ENCODE data around the gene SPPL2C. TPM values are rescaled to one million over a fixed set of nuclear protein-coding genes. Genes with fewer than 3 reads are reported as not detected.

The SPPL2C gene
- total and polyA plus RNA-seq, 10 of the 15 experiments (the other 5 are each of a cell fraction or from before 2014, with no cell fraction given), result not detected

DNA sequence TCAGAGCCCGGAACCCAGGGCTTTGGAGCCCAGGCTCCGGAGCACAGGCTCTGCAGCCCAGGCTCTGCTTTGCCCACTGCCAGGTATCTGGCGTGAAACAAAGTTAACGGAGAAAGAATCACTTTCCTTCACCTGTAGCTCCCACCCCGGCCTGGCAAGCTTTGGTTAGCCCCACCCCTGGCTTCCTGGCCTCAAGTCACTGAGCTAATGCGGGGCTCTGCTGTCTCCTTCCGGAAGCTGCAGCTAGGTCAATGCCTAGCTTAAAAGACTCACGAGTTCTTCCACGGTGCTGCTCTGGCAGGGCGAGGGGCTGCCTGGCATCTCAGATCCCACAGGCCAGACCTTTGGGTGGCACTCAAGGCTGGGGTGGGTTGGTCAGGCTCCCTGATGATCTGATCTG, 21.1 kb upstream of the SPPL2C start (continued):
- TF ChIP-seq, protein P1, sequence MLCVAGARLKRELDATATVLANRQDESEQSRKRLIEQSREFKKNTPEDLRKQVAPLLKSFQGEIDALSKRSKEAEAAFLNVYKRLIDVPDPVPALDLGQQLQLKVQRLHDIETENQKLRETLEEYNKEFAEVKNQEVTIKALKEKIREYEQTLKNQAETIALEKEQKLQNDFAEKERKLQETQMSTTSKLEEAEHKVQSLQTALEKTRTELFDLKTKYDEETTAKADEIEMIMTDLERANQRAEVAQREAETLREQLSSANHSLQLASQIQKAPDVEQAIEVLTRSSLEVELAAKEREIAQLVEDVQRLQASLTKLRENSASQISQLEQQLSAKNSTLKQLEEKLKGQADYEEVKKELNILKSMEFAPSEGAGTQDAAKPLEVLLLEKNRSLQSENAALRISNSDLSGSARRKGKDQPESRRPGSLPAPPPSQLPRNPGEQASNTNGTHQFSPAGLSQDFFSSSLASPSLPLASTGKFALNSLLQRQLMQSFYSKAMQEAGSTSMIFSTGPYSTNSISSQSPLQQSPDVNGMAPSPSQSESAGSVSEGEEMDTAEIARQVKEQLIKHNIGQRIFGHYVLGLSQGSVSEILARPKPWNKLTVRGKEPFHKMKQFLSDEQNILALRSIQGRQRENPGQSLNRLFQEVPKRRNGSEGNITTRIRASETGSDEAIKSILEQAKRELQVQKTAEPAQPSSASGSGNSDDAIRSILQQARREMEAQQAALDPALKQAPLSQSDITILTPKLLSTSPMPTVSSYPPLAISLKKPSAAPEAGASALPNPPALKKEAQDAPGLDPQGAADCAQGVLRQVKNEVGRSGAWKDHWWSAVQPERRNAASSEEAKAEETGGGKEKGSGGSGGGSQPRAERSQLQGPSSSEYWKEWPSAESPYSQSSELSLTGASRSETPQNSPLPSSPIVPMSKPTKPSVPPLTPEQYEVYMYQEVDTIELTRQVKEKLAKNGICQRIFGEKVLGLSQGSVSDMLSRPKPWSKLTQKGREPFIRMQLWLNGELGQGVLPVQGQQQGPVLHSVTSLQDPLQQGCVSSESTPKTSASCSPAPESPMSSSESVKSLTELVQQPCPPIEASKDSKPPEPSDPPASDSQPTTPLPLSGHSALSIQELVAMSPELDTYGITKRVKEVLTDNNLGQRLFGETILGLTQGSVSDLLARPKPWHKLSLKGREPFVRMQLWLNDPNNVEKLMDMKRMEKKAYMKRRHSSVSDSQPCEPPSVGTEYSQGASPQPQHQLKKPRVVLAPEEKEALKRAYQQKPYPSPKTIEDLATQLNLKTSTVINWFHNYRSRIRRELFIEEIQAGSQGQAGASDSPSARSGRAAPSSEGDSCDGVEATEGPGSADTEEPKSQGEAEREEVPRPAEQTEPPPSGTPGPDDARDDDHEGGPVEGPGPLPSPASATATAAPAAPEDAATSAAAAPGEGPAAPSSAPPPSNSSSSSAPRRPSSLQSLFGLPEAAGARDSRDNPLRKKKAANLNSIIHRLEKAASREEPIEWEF (IDR thresholded peaks at IDR 0.05; ENCODE audit: insufficient replicate concordance, low read depth, low read length), result no peak
- TF ChIP-seq POLR2AphosphoS5 (IDR thresholded peaks at IDR 0.05; ENCODE audit: low read length) (no peak), ZSCAN29 (IDR thresholded peaks at IDR 0.05) (no peak), TBL1XR1 (IDR thresholded peaks at IDR 0.05; ENCODE audit: low read depth, low read length) (no peak)

GRCh38 chr17:45824475-45824874, 20.2 kb upstream of the SPPL2C start:
- no peak overlapping the region for H2AFZ ChIP-seq (ENCODE audit: control insufficient read depth, low read depth, low read length)
- H3K79me2 ChIP-seq (ENCODE audit: control insufficient read depth, insufficient read depth, low read length), result no peaks in the 10 kb centered on the region
- ChIA-PET SMC1A (ENCODE audit: uncharacterized antibody, unreplicated experiment) (no interaction called here), RAD21 (ENCODE audit: unreplicated experiment) (no interaction called here), POLR2A (no interaction called here), CTCF (no interaction called here)
- H3K9ac ChIP-seq (ENCODE audit: control insufficient read depth, insufficient read depth, low read length), result no peak overlapping the region
- in situ Hi-C loops (cut with MboI) (no loop called here), intact Hi-C loops (cut with micrococcal nuclease; ENCODE audit: unreplicated experiment) (no loop called here)
- H3K9me3 ChIP-seq (replicated peaks; ENCODE audit: control insufficient read depth, insufficient read depth, low read length), result no peaks in the 10 kb centered on the region
- no peak overlapping the region for H3K4me2 ChIP-seq (ENCODE audit: control insufficient read depth, insufficient read depth)
- FAIRE-seq, result no peak
- H4K20me1 ChIP-seq (ENCODE audit: control insufficient read depth, insufficient read depth), result no peaks in the 10 kb centered on the region; the same call in 1 of the 2 replicates
- no TSS peak for BruUV-seq (replicated peaks)
- H3K27ac ChIP-seq (ENCODE audit: control insufficient read depth, insufficient read depth), result no peak overlapping the region
- no peaks in the 10 kb centered on the region for H3K4me1 ChIP-seq (ENCODE audit: control insufficient read depth, insufficient read depth, low read length)
- no peaks in the 10 kb centered on the region for H3K36me3 ChIP-seq (ENCODE audit: control insufficient read depth in 2 of 2, insufficient read depth in 2 of 2, low read length in 1 of 2)
- peaks cover 0 to 2% of the 10 kb centered on the region in 2 experiments; a peak in 1 of 4 replicates for H3K27me3 ChIP-seq (replicated peaks in 1 of 2; ENCODE audit: control insufficient read depth in 2 of 2, insufficient read depth in 2 of 2, low read length in 1 of 2)
- no peak overlapping the region for H3K4me3 ChIP-seq
- whole genome bisulfite sequencing (ENCODE audit: insufficient coverage, insufficient replicate concordance, low lambda C conversion rate, missing lambda C conversion rate), result 28% methylated on average over 7 of the region's 7 CpGs
- no peak for ATAC-seq
- no peak for DNase-seq (ENCODE audit: low read depth, low spot score)
- no peak for TF ChIP-seq BCLAF1 (IDR thresholded peaks at IDR 0.05)
- TF ChIP-seq KLF5 (IDR thresholded peaks at IDR 0.05; ENCODE audit: partially characterized antibody), result no peak
- TF ChIP-seq SMAD5 (IDR thresholded peaks at IDR 0.05; ENCODE audit: low read depth), result no peak
- TF ChIP-seq, protein P2, sequence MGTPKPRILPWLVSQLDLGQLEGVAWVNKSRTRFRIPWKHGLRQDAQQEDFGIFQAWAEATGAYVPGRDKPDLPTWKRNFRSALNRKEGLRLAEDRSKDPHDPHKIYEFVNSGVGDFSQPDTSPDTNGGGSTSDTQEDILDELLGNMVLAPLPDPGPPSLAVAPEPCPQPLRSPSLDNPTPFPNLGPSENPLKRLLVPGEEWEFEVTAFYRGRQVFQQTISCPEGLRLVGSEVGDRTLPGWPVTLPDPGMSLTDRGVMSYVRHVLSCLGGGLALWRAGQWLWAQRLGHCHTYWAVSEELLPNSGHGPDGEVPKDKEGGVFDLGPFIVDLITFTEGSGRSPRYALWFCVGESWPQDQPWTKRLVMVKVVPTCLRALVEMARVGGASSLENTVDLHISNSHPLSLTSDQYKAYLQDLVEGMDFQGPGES (IDR thresholded peaks at IDR 0.05), result no peak
- TF ChIP-seq SUPT20H (IDR thresholded peaks at IDR 0.05; ENCODE audit: borderline replicate concordance, control insufficient read depth, low read depth, low read length), result no peak
- TF ChIP-seq ATF3 (IDR thresholded peaks at IDR 0.05; ENCODE audit: borderline replicate concordance, extremely low read depth, low read depth, low read length), result no peak
